Left ventricle myocardium superior (tissue), 1 donor: ENCODE results near the gene ZNF274. TPM values are rescaled to one million over a fixed set of nuclear protein-coding genes. Genes with fewer than 3 reads are reported as not detected.
"Not testable (repeated sequence)": the region's sequence is repeated elsewhere in the genome, so short reads cannot be mapped to it uniquely, and the experiment has no call there.

Source experiments
- ATAC-seq: fragments of 200-7000 bp; cut with Tn5 transposase; one replicate; pipeline ENCODE4 v1.9.1; 2020; ENCODE audit warnings: mild to moderate bottlenecking, moderate library complexity
- DNase-seq: peaks from one replicate; pipeline ENCODE4 v3.0.0-alpha.2; 2020
- intact Hi-C: fragments of 100-400 bp; cut with micrococcal nuclease; formaldehyde crosslinking; loops from one replicate; pipeline ENCODE4 v1.11.0; 2022
- total RNA-seq: library from RNA; stranded (reverse); fragmentation: NEBNext Ultra II Directional; extraction: Animal tissue kit (Norgen Biotek cat#: 25700); gene quantifications from one replicate; pipeline ENCODE4 v1.2.1, GENCODE V29; 2021
- donor health status: DM: no; HTN: yes; CAD: no; lungs with severe emphysema.

Gene ZNF274
- total RNA-seq, 1 donor from 2014 or later: 18.6 TPM

- intact Hi-C loops: loop anchor here (10.0 kb wide), 1 partner anchor 51 kb away; no protein-coding TSS in a partner anchor
These were observed 21.1 kb downstream of the ZNF274 start for GRCh38 chr19:58203814-58204475.

GRCh38 chr19:58204566-58204965, 21.7 kb downstream of the ZNF274 start:
- ATAC-seq (no peak), DNase-seq (no peak)
- intact Hi-C loops: loop anchor here (10.0 kb wide), 1 partner anchor 50 kb away; no protein-coding TSS in a partner anchor

More at GRCh38 chr19:58203814-58204475, 21.1 kb downstream of the ZNF274 start:
- ATAC-seq (no peak), DNase-seq (no peak)

- no peak for DNase-seq
- intact Hi-C loops: loop anchor here (10.0 kb wide), 1 partner anchor 45 kb away; no protein-coding TSS in a partner anchor
These were observed 26.7 kb downstream of the ZNF274 start for GRCh38 chr19:58209577-58209976.

GRCh38 chr19:58212336-58213074, 29.6 kb downstream of the ZNF274 start:
- DNase-seq (no peak), ATAC-seq (no peak)
- intact Hi-C loops: no loop called here

More at GRCh38 chr19:58209577-58209976, 26.7 kb downstream of the ZNF274 start:
- no peak for ATAC-seq

GRCh38 chr19:58213075-58213369, 30.2 kb downstream of the ZNF274 start:
- intact Hi-C loops: no loop called here
- DNase-seq: no peak
- ATAC-seq: no peak

- DNase-seq: no peak
- no peak for ATAC-seq
- intact Hi-C loops: no loop called here
These were observed 34.2 kb downstream of the ZNF274 start for GRCh38 chr19:58217069-58217481.

GRCh38 chr19:58217607-58218391, 34.9 kb downstream of the ZNF274 start:
- ATAC-seq (no peak), DNase-seq (no peak)
- intact Hi-C loops: no loop called here

GRCh38 chr19:58218899-58219298, 36.0 kb downstream of the ZNF274 start:
- intact Hi-C loops: no loop called here
- DNase-seq (no peak), ATAC-seq (no peak)

GRCh38 chr19:58227964-58228584, 45.2 kb downstream of the ZNF274 start:
- intact Hi-C loops: no loop called here
- no peak for DNase-seq
- ATAC-seq: no peak

GRCh38 chr19:58228585-58229254, 45.9 kb downstream of the ZNF274 start, which contains the start of gene ZNF544:
ZNF544 (plus strand) TSS chr19:58228914; CDS start chr19:58244024, 15,110 bp downstream.
- intact Hi-C loops: no loop called here
- DNase-seq (peak; percentile 89), ATAC-seq (peak; percentile 99)

- ATAC-seq (peak; percentile 54), DNase-seq (peak; percentile 37)
- intact Hi-C loops: no loop called here
These were observed 46.4 kb downstream of the ZNF274 start for GRCh38 chr19:58229255-58229639.

GRCh38 chr19:58237324-58237723, 54.5 kb downstream of the ZNF274 start:
- intact Hi-C loops: no loop called here
- ATAC-seq (no peak), DNase-seq (no peak)

GRCh38 chr19:58243351-58243750, 60.5 kb downstream of the ZNF274 start:
- ATAC-seq: no peak
- no peak for DNase-seq
- intact Hi-C loops: no loop called here

- intact Hi-C loops: no loop called here
- DNase-seq (no peak), ATAC-seq (no peak)
These were observed 66.0 kb downstream of the ZNF274 start for GRCh38 chr19:58248886-58249285.

GRCh38 chr19:58252102-58252685, 69.3 kb downstream of the ZNF274 start:
- DNase-seq (no peak), ATAC-seq (no peak)
- intact Hi-C loops: loop anchor here (10.0 kb wide), 2 partner anchors 47 to 127 kb away; no protein-coding TSS in a partner anchor

GRCh38 chr19:58258259-58258658, 75.4 kb downstream of the ZNF274 start:
- not testable (repeated sequence) for DNase-seq, ATAC-seq
- intact Hi-C loops: loop anchor here (10.0 kb wide), 2 partner anchors 53 to 133 kb away; no protein-coding TSS in a partner anchor

- ATAC-seq (no peak), DNase-seq (no peak)
- intact Hi-C loops: no loop called here
These were observed 78.7 kb downstream of the ZNF274 start for GRCh38 chr19:58261600-58261967.
